Neuronal stem cell (in vitro differentiated cells): Measurements from ENCODE around the gene ARHGEF5.
"Not testable (repeated sequence)": the region's sequence is repeated elsewhere in the genome, so short reads cannot be mapped to it uniquely, and the experiment has no call there.

ENCODE experiments used
- DNase-seq: peaks from one replicate; pipeline ENCODE4 v3.0.0-alpha.2; 2013; ENCODE audit warnings: low spot score
- H2AFZ ChIP-seq: one replicate; pipeline ENCODE4 v1.6.1; 2013; ENCODE audit warnings: mild to moderate bottlenecking, low read length, inconsistent platforms
- H2AK5ac ChIP-seq: 2 replicates; pipeline ENCODE4 v1.6.1; 2013; ENCODE audit warnings: low read depth, mild to moderate bottlenecking, inconsistent platforms, low read length, moderate library complexity, mixed read lengths
- H2BK120ac ChIP-seq: 2 replicates; pipeline ENCODE4 v1.6.1; 2013; ENCODE audit warnings: low read depth, mild to moderate bottlenecking, inconsistent platforms, low read length, moderate library complexity, mixed read lengths
- H2BK12ac ChIP-seq: one replicate; pipeline ENCODE4 v1.6.1; 2013; ENCODE audit warnings: low read length, inconsistent platforms
- H2BK15ac ChIP-seq: 2 replicates; pipeline ENCODE4 v1.6.1; 2013; ENCODE audit warnings: mild to moderate bottlenecking, low read length, inconsistent platforms, mixed read lengths
- H2BK5ac ChIP-seq: one replicate; pipeline ENCODE4 v1.6.1; 2013; ENCODE audit warnings: inconsistent platforms, mild to moderate bottlenecking, low read length, moderate library complexity
- H3K14ac ChIP-seq: one replicate; pipeline ENCODE4 v1.6.1; 2013; ENCODE audit warnings: low read length, inconsistent platforms
- H3K18ac ChIP-seq: 2 replicates; pipeline ENCODE4 v1.6.1; 2013; ENCODE audit warnings: low read length, inconsistent platforms
- H3K23ac ChIP-seq: 2 replicates; pipeline ENCODE4 v1.6.1; 2013; ENCODE audit warnings: low read depth, mild to moderate bottlenecking, mixed read lengths, low read length, inconsistent platforms; ENCODE audit not compliant: poor library complexity
- H3K27ac ChIP-seq: replicated peaks from 3 replicates; pipeline ENCODE4 v1.5.1; 2013; ENCODE audit warnings: low read length, inconsistent platforms
- H3K27me3 ChIP-seq, 3 experiments: 2 replicates each; pipeline ENCODE4 v1.6.1; 2013; ENCODE audit warnings: low read length in 3 of 3, mild to moderate bottlenecking in 2 of 3, inconsistent platforms in 1 of 3, low read depth in 1 of 3, mixed read lengths in 1 of 3, moderate library complexity in 1 of 3; ENCODE audit not compliant: control insufficient read depth in 3 of 3, insufficient read depth in 3 of 3
- H3K36me3 ChIP-seq, 2 donors: replicated peaks in 1 of 2; 2 replicates each; pipeline ENCODE4 v1.6.1; 2013; ENCODE audit warnings: low read length in 2 of 2; ENCODE audit not compliant: control insufficient read depth in 2 of 2, insufficient read depth in 2 of 2
- H3K4ac ChIP-seq: 2 replicates; pipeline ENCODE4 v1.6.1; 2013; ENCODE audit warnings: inconsistent platforms, mild to moderate bottlenecking, low read length, moderate library complexity
- H3K4me1 ChIP-seq, 2 donors: 1 replicate in 1 of 2; 2 replicates in 1 of 2; pipeline ENCODE4 v1.6.1; 2013; ENCODE audit warnings: low read length in 2 of 2, low read depth in 1 of 2; ENCODE audit not compliant: control insufficient read depth in 2 of 2, insufficient read depth in 1 of 2
- H3K4me2 ChIP-seq: one replicate; pipeline ENCODE4 v1.6.1; 2013; ENCODE audit warnings: mild to moderate bottlenecking, low read length, inconsistent platforms; ENCODE audit not compliant: insufficient read depth, poor library complexity, severe bottlenecking
- H3K4me3 ChIP-seq, 2 donors: 2 replicates each; pipeline ENCODE4 v1.5.1; 2013; ENCODE audit warnings: low read length in 2 of 2, mild to moderate bottlenecking in 2 of 2, inconsistent platforms in 1 of 2, moderate library complexity in 1 of 2
- H3K79me1 ChIP-seq: one replicate; pipeline ENCODE4 v1.6.1; 2013; ENCODE audit warnings: low read depth, mild to moderate bottlenecking, inconsistent platforms, low read length, moderate library complexity
- H3K9ac ChIP-seq: one replicate; pipeline ENCODE4 v1.6.1; 2013; ENCODE audit warnings: mild to moderate bottlenecking, low read depth, low read length, inconsistent platforms; ENCODE audit not compliant: poor library complexity
- H3K9me3 ChIP-seq, 2 donors: replicated peaks in 1 of 2; 2 replicates each; pipeline versions ENCODE3 to v1.6.1; 2013; ENCODE audit warnings: low read length in 2 of 2, mild to moderate bottlenecking in 2 of 2, inconsistent platforms in 1 of 2, low read depth in 1 of 2, mixed read lengths in 1 of 2, moderate library complexity in 1 of 2; ENCODE audit not compliant: control insufficient read depth in 2 of 2, insufficient read depth in 1 of 2
- H4K8ac ChIP-seq: one replicate; pipeline ENCODE4 v1.6.1; 2013; ENCODE audit warnings: low read depth, mild to moderate bottlenecking, inconsistent platforms, low read length, moderate library complexity
- H4K91ac ChIP-seq: one replicate; pipeline ENCODE4 v1.6.1; 2013; ENCODE audit warnings: low read length, low read depth, mild to moderate bottlenecking, inconsistent platforms; ENCODE audit not compliant: poor library complexity
- WGBS, 2 donors: extraction: QIAGEN DNeasy Blood & Tissue Kit; methylation state at CpG; one replicate each; pipeline ENCODE4 v1.1.7; 2013; ENCODE audit warnings: missing lambda C conversion rate in 2 of 2, mixed read lengths in 1 of 2; ENCODE audit not compliant: insufficient read length in 2 of 2, insufficient replicate concordance in 1 of 2; ENCODE audit errors: extremely low coverage in 2 of 2; 5-methylcytosine and 5-hydroxymethylcytosine counted together

The ARHGEF5 gene

GRCh38 chr7:144427539-144427938 is 72.3 kb downstream of the ARHGEF5 start:
- H3K4me2 ChIP-seq, H4K8ac ChIP-seq, H4K91ac ChIP-seq, H2AK5ac ChIP-seq, H3K9ac ChIP-seq, H2BK120ac ChIP-seq, H2BK12ac ChIP-seq, DNase-seq, H3K9me3 ChIP-seq, H3K36me3 ChIP-seq, H3K27me3 ChIP-seq, H2BK5ac ChIP-seq, H3K23ac ChIP-seq, H3K4ac ChIP-seq, H3K18ac ChIP-seq, H2BK15ac ChIP-seq, H3K4me3 ChIP-seq, H3K79me1 ChIP-seq, H3K14ac ChIP-seq, H2AFZ ChIP-seq, H3K4me1 ChIP-seq, H3K27ac ChIP-seq: not testable (repeated sequence)
- WGBS, 2 donors: no CpG with 5 or more reads among the region's 2 CpGs

GRCh38 chr7:144428431-144428830 is 73.2 kb downstream of the ARHGEF5 start:
- no peak overlapping the region for H3K18ac ChIP-seq
- H3K4me2 ChIP-seq: no peak overlapping the region

More at GRCh38 chr7:144428431-144428830, 73.2 kb downstream of the ARHGEF5 start:
- Histone ChIP-seq H3K4me3 (no peak overlapping the region), H3K27me3 (no peaks in the 10 kb centered on the region), H2BK12ac (no peak overlapping the region), H2AK5ac (no peak overlapping the region), H3K27ac (no peak overlapping the region), H3K79me1 (no peaks in the 10 kb centered on the region), H2AFZ (no peak overlapping the region), H3K9ac (no peak overlapping the region), H4K8ac (no peak overlapping the region), H4K91ac (no peak overlapping the region), H3K4me1 (no peaks in the 10 kb centered on the region), H2BK120ac (no peak overlapping the region), H3K9me3 (no peaks in the 10 kb centered on the region), H2BK15ac (no peak overlapping the region), H2BK5ac (no peak overlapping the region), H3K23ac (no peak overlapping the region), H3K14ac (no peak overlapping the region), H3K4ac (no peak overlapping the region), H3K36me3 (no peaks in the 10 kb centered on the region)
- no CpG with 5 or more reads among the region's 2 CpGs for WGBS, 2 donors
- DNase-seq: no peak
